Measurements from ENCODE around the gene SORBS2.

- TF ChIP-seq CTCF (IDR thresholded peaks at IDR 0.05) (no peak), POLR2A (IDR thresholded peaks at IDR 0.05) (no peak), POLR2AphosphoS5 (IDR thresholded peaks at IDR 0.05) (no peak)
Observed at GRCh38 chr4:185825737-185826136, 13.7 kb upstream of the SORBS2 start.

Data from suprapubic skin (tissue), 4 donors.